HG03135 (cell line): ENCODE measurements around the gene PSMD9.
"Not testable (repeated sequence)": the region's sequence is repeated elsewhere in the genome, so short reads cannot be mapped to it uniquely, and the experiment has no call there.

ENCODE experiments used
- ATAC-seq: cut with Tn5 transposase; IDR thresholded peaks from one replicate; pipeline ENCODE4 v1.9.1; 2021; ENCODE audit warnings: mild to moderate bottlenecking, moderate library complexity; ENCODE audit not compliant: unreplicated experiment

Gene PSMD9

DNA sequence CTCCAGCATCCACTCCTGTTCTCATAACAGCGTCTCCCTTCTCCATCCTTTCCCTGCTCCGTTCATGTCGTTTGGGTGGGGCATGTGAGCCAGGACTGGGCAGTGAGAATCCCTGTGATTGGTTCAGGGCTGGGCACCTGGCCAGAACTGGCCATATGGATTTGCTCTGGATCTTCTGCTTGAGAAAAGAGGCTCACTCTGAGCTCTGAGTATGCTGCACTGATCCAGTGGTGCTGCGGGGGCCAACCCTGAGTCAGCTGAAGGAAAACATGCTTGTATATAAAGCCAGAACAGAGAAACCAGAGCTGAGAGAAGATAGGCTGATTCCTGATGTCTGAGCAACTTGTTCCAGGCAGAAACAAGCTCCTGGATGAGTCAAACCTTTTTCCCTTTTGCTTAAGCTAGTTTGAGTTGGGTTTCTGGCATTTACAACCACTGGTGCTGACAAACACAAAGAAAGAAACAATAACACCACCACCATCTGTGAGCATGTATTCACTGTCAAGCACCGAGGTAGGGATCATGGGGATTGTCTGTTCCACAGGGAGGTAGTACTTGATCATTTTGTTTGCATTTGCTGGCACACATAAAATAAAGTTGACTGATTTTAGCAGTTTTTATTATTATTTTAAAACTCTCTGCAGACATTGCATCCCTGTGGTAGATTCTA, 15.9 kb upstream of the PSMD9 start:
- ATAC-seq: no peak

DNA sequence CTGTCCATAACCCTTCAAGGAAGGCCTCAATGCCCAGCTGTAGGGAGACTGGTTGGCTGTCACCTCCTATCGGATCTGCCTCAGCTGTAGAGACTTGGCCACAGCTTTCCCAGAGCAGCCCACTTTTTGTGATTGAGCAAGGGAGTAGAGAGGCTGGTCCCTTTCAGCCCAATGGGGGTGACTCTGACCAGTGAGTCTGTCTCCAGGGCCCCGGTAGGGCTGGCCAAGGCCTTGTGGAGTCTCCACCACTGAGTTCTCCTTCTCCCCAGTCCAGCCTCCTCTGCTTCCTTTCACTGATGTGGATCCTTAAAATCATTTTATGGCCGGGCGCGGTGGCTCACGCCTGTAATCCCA, 15.4 kb upstream of the PSMD9 start:
- no peak for ATAC-seq

DNA sequence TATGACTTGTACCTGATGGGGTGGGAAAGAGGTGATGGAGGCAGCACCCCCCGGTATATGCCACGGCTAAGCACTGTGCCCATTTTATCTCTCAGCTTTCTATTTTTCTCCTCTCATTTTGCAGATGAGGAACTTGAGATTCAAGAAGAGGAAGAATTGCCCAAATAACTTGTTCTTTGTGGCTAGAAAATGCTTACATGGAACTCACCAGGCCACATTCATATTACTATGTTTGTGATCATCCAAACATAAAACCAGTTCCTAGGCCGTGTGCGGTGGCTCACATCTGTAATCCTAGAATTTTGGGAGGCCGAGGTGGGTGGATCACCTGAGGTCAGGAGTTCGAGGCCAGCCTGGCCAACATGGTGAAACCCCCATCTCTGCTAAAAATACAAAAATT, 14.5 kb upstream of the PSMD9 start:
- ATAC-seq: no peak

DNA sequence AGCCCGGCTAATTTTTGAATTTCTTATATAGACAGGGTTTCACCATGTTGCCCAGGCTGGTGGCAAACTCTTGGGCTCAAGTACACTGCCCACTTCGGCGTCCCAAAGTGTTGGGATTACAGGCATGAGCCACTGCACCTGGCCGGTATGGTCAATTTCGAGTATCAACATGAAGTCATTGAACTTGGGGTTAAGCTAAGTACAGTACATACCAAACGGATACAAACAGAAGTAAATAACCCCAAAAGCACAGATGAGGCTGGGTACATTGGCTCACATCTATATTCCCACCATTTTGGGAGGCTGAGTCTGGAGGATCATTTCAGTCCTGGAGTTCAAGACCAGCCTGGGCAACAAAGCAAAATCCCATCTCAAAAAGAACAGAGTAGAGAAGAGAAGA, 13.0 kb upstream of the PSMD9 start:
- no peak for ATAC-seq

DNA sequence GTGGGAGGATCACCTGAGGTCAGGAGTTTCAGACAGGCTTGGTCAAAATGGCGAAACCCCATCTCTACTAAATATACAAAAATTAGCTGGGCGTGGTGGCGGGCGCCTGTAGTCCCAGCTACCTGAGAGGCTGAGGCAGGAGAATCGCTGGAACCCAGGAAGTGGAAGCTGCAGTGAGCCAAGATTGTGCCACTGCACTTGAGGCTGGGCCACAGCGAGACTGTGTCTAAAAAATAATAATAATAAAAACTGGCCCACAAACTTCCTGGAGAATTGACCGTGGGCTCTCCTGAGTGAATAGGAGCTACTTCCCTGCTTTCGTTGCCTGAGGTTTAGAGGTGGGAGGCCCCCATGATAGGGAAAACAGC, 12.5 kb upstream of the PSMD9 start:
- not testable (repeated sequence) for ATAC-seq

DNA sequence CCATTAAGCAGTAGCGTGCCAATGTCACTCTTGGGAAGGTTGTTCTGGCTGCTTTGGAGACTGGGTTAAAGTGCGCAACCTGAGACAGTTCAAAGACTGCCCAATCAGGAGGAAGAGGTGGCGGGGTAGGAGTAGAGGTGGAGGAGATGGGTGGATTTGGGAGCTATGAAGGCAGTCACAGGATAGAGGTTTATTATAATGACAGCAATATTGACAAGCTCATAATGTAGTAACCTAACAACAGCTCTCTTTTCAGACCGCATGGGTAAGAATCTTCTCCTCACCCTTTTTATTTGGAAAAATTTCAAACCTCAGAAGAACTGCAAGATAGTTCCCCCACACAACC, 5.3 kb upstream of the PSMD9 start:
- ATAC-seq: no peak

DNA sequence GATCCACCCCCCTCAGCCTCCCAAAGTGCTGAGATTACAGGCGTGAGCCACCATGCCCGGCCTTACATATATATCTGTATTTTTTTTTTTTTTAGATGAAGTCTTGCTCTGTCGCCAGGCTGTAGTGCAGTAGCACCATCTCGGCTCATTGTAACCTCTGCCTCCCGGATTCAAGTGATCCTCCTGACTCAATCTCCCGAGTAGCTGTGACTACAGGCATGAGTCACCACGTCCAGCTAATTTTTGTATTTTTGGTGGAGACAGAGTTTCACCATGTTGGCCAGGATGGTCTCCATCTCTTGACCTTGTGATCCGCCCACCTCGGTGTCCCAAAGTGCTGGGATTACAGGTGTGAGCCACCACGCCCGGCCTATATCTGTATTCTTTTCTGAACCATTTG, 3.5 kb upstream of the PSMD9 start:
- not testable (repeated sequence) for ATAC-seq

DNA sequence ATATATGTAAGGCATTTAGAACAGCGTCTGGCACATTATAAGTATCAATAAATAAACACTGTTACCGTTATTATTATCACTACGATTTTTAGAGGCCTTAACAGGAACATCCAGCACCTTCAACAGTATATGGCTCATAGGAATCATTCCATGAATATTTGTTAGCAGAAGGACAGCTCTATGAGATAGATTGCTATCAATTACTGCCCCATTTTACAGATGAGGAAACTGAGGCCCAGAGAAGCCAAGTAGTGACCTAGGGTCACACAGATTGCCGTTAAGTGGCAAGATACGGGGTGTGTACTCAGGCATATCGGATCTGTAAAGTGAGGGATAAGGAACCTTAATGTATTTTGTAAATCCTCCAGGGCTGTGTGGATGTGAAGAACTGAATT, 510 bp upstream of the PSMD9 start:
- no peak for ATAC-seq

DNA sequence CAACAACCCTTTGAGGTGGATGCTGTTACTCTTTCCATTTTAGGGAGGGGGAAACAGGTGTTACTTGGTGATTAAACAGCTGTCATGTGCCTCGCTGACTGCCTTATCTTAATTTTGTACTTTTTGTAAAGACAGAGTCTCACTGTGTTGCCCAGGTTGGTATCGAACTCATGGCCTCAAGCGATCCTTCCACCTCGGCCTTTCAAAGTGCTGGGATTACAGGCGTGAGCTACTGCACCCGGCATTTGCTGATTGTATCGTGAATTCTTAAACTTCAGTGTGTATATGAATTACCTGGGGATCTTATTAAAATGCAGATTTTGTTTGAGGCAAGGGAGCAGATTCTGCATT, 659 bp downstream of the PSMD9 start:
- ATAC-seq: no peak

DNA sequence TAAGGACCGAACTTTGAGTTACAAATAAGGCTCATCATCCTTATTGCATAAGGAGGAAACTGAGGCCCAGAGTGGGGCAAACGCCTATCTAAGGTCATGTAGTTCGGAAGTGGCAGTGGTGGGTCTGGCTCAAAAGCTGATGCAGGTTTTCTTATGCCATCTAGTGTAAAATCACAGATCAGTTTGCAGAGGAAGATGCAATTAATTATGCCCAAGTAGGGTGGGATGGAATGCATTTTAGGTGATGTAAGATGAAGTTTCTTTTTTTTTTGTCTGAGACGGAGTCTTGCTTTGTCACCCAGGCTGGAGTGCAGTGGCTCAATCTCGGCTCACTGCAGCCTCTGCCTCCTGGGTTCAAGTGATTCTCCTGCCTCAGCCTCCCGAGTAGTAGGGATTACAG, 1.1 kb downstream of the PSMD9 start:
- not testable (repeated sequence) for ATAC-seq

DNA sequence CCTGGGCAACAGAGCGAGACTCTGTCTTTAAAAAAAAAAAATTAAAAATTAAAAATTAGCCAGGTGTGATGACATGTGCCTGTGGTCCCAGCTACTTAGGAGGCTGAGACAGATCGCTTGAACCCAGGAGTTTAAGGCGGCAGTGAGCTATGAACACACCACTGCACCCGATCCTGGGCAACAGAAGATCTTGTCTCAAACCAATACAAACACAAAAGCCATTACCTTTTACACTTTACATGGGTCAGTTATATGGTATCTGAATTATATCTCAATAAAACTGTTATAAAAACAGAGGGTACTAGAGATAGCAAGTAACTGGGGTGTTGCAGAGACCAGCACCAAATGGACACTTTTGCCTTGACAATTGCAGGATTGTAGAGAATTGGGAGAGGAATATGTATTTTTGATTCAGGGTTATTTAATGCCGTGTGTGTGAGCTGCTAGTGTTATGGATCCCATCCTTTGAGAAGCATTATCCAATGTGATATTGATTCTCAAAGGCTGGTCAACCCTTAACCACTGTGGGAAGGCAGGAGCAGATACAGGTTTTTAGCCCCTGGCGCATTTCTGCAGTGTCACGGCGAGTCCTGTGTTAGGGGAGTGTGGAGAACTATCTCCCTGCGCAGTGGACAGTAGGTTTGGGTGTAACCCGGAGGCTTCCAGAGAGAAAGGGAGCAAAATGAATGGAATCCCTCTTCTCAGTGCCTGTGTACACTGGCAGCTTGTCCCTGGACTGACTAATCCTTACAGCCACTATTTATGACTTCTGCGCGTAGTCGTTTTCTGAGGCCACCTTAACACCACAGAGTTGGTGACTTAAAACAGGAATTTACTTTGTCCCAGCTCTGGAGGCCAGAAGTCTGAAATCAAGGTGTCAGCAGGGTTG, 4.3 kb downstream of the PSMD9 start:
- no peak for ATAC-seq

DNA sequence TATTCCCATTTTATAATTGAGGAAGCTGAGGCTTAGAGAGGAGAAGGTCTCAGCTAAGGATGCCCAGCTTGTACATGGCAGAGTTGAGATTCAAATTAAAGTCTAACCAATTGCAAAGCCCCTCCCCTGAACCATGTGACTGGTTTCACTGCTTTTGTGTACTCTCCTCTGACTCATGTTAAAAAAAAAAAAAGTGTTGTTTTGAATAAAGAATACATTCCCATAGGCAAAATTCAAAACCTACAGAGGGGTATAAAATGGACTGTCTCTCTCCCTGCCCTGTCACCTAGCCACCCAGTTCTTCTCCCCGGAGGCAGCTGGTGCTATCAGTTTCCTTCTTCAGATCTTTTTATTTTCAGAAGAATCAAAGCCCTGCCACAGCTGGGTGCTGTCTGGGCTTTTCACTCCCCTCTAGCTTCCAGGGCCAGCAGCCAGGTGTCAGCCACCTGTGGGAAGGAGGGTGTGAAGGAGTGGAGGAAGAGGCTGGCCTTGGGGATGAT, 5.4 kb downstream of the PSMD9 start:
- ATAC-seq: no peak

DNA sequence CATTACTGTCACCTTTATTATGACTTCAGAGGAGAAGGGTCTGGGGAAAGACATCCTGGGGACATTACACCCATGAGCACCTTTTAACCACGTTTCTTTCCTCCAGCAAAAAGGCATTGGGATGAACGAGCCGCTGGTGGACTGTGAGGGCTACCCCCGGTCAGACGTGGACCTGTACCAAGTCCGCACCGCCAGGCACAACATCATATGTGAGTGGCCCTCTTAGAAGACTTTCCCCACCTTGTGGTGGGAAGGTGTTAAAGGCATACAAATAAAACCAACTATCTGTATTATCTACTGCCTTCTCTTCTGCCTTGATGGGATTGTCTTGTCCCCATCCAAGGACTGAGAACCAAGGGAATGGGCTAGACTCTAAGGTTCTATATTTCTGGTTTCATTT, 6.0 kb downstream of the PSMD9 start:
- ATAC-seq: no peak

DNA sequence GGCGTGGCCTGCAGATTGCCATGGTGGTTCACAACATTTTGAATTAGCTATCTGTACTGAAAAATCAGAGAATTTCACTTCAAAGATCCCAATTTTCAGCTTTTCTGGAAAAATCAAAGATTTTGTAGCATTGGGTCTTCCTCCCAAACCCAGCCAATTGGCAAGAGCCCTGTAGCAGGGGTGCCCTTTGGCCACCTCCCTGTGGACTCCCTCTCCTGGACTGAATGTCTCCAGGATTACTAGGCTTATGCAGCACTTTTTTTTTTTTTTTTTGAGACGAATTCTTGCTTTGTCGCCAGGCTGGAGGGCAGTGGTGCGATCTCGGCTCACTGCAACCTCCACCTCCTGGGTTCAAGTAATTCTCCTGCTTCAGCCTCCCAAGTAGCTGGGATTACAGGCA, 9.7 kb downstream of the PSMD9 start:
- no peak for ATAC-seq

DNA sequence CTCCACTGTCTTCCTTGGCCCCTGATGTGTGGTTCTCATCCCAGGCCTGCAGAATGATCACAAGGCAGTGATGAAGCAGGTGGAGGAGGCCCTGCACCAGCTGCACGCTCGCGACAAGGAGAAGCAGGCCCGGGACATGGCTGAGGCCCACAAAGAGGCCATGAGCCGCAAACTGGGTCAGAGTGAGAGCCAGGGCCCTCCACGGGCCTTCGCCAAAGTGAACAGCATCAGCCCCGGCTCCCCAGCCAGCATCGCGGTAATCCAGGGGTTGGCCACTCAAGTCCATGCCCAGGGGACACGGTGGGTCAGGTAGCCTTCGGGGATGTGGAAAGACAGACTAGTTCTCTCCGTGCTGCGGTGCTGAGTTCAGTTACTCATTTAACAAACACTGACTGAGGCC, 11.0 kb downstream of the PSMD9 start:
- no peak for ATAC-seq

DNA sequence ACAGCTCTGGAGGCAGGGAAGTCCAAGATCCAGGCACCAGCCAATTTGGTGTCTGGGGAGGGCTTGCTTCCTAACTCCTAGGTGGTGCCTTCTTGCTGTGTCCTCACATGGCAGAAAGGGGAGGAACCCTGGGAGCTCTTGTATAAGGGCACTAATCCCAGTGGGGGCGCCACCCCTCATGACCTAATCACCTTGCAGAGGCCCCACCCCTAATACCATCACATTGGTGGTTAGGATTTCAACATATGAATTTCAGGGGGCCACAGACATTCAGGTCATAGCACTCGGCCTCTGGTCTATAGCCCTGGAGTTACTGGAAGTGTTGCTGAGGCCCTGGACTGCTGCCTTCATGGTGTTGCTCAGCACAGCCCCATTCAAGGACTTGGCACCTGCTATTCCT, 14.6 kb downstream of the PSMD9 start:
- ATAC-seq: no peak

DNA sequence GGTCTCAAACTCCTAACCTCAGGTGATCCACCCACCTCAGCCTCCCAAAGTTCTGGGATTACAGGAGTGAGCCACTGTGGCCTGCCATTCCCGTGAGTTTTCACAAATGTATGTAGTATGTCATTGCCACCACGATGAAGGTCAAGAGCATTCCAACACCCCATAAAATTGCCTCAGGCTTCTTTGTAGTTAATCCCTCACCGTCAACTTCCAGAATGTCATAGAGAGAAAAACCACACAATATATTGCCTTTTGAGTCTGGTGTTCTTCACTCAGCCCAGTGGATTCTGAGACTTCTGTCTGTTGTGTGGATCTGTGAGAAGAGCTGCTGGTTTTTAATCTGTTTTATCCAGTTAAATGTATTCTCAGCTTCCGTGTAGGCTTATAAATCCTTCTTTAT, 17.2 kb downstream of the PSMD9 start:
- no peak for ATAC-seq

DNA sequence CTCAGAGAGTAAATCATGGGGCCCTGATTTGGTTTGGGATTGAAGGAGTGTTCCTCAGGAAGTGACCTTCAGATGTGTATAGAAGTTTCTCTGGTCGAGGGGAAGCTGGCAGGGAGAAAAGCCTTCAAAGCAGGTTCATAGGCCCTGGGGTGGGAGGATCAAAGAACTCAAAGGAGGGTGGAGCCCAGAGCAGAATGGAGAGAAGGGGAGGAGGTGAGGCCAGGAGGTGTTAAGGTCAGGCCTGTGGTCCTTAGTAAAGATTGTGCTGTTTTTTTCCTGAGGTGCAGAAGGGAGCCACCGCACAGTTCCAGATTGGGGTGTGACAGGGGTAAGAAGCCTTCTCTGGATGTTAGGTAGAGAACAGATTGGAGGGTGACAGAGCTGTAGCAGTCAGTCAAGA, 20.1 kb downstream of the PSMD9 start:
- no peak for ATAC-seq

DNA sequence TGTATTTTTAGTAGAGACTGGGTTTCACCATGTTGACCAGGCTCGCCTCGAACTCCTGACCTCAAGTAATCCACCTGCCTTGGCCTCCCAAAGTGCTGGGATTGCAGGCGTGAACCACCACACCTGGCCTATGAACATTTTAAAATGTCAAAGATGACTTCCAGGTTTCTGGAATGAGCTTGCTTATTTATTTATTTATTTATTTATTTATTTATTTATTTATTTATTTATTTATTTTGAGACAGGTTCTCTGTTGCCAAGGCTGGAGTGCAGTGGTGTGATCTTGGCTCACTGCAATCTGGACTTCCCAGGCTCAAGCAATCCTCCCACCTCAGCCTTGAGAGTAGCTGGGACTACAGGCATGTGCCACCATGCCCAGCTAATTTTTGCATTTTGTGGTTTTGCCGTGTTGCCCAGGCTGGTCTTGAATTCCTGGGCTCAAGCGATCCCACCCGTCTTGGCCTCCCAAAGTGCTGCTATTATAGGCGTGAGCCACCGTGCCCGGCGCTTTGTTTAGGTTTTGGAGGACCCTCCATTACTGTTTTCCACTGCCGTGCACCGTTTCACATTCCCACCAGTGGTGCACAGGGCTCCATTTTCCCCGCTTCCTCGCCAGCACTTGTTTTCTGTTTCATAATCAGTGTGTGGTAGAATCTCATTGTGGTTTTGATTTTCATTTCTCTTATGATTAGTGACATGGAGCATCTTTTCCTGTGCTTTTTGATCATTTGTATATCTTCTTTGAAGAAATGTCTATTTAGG, 23.4 kb downstream of the PSMD9 start:
- no peak for ATAC-seq

DNA sequence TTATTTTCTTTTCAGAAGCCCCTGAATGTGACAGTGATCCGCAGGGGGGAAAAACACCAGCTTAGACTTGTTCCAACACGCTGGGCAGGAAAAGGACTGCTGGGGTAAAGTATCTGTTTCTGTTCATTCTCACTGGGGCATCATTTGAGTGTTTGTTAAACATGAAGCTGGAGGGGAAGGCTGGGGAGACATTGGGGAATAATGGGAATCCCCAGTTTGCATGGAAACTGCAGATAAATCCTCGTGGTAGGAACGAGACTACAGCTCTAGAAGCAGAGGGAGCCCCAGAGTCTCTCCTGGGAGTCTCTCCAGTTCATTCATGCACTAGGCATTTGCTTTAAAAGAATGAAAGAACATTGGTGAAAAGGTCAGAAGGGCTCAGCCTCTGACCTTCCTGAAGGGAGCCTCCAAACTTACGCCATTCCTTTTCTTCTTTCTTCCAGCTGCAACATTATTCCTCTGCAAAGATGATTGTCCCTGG, 27.3 kb downstream of the PSMD9 start:
- no peak for ATAC-seq

DNA sequence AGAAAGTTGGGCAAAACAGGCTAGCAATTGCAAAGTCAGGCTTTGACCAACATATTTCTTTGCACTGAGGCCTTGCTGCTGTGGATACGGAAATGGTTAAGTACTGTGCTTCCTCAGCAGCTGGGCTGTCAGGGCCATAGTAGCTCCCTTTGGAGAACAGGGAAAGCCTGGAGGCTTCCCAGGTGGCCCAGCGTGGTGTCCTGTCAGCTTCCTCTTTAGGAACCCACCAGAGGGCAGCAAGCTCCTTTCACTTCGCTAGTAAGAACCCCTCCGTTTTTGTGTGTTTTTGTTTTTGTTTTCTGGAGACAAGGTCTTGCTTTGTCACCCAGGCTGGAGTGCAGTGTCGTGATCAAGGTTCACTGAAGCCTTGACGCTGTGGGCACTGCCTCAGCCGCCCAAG, 28.1 kb downstream of the PSMD9 start:
- no peak for ATAC-seq
